Cardiac muscle cell (in vitro differentiated cells and primary cell): ENCODE results near the gene SNX13. TPM values are rescaled to one million over a fixed set of nuclear protein-coding genes. Genes with fewer than 3 reads are reported as not detected.

Source experiments
- DNase-seq, 2 donors: peaks; one replicate each; pipeline versions ENCODE4 v3.0.0 to v3.0.0-alpha.2; 2010 to 2017; ENCODE audit warnings: low read depth in 1 of 2, low spot score in 1 of 2
- H3K27ac ChIP-seq: fragments of 200-600 bp; sonication (generic); 2 replicates; pipeline ENCODE4 v1.5.1; 2016
- H3K27me3 ChIP-seq: fragments of 200-600 bp; sonication (generic); 2 replicates; pipeline ENCODE4 v1.6.0; 2016; ENCODE audit warnings: control low read depth
- H3K36me3 ChIP-seq: fragments of 200-600 bp; sonication (generic); 2 replicates; pipeline ENCODE4 v1.5.1; 2016; ENCODE audit warnings: control low read depth
- H3K4me1 ChIP-seq: fragments of 200-600 bp; sonication (generic); 2 replicates; pipeline ENCODE4 v1.8.1; 2017; ENCODE audit warnings: low read depth, mild to moderate bottlenecking, mixed run types
- H3K4me3 ChIP-seq: fragments of 200-600 bp; sonication (generic); 2 replicates; pipeline ENCODE4 v1.5.1; 2016; ENCODE audit warnings: mild to moderate bottlenecking
- H3K9me3 ChIP-seq: fragments of 200-600 bp; sonication (generic); 2 replicates; pipeline ENCODE4 v1.5.1; 2017; ENCODE audit warnings: low read depth, mild to moderate bottlenecking, control low read depth
- polyA plus RNA-seq: library from polyadenylated mRNA; unstranded; fragments of >200 nt; fragmentation: Nextera tagmentation; extraction: Ambion mirVana; gene quantifications from 2 replicates; pipeline ENCODE4 v1.2.1, GENCODE V29; 2016
- total RNA-seq: library from RNA; depleted of rRNA; stranded (reverse); fragments of >200 nt; gene quantifications from 2 replicates; pipeline ENCODE4 v1.2.3, GENCODE V29; 2016
- TF ChIP-seq, protein P1 (sequence below): IDR thresholded peaks from 2 replicates; pipeline ENCODE4 v1.5.1; 2012; ENCODE audit warnings: low read depth, mild to moderate bottlenecking, low read length

SNX13 gene
- total and polyA plus RNA-seq, 2 experiments from 2014 or later = 11.0 to 86.8 TPM

DNA sequence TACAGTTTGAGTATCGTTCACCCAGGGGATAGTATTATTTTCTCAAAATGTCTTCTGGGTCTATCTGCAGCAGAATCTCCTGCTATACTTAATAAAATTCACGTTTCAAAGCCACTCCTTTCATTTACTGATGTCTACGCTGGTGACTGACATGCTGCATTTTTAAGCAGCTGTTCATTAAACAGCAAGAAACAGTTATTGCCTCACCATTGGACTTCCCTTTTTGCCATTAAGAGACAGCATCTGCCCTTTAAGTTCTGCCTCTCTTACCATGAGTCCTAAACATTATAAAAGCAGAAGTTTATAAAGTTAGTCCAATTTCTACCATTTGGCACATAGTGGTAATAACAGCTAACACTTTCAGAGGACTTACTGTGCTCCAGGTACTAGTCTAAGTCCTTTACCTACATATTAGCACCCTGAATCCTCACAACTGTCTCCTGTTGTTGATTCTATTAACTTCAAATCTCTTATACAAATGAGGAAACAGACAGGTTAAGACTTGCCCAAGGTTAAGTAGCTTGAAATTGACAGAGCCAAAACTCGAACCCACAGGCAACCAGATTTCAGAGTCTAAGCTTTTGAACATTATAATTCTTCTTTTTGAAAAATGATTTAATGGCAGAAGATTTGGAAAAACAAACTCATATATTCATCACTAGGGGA is 169.5 kb downstream of the SNX13 start:
- no peak overlapping the region for H3K27ac ChIP-seq
- no peaks in the 10 kb centered on the region for H3K27me3 ChIP-seq
- H3K4me1 ChIP-seq = peaks cover 27% of the 10 kb centered on the region
- no peaks in the 10 kb centered on the region for H3K36me3 ChIP-seq
- H3K9me3 ChIP-seq = no peaks in the 10 kb centered on the region
- TF ChIP-seq, protein P1, sequence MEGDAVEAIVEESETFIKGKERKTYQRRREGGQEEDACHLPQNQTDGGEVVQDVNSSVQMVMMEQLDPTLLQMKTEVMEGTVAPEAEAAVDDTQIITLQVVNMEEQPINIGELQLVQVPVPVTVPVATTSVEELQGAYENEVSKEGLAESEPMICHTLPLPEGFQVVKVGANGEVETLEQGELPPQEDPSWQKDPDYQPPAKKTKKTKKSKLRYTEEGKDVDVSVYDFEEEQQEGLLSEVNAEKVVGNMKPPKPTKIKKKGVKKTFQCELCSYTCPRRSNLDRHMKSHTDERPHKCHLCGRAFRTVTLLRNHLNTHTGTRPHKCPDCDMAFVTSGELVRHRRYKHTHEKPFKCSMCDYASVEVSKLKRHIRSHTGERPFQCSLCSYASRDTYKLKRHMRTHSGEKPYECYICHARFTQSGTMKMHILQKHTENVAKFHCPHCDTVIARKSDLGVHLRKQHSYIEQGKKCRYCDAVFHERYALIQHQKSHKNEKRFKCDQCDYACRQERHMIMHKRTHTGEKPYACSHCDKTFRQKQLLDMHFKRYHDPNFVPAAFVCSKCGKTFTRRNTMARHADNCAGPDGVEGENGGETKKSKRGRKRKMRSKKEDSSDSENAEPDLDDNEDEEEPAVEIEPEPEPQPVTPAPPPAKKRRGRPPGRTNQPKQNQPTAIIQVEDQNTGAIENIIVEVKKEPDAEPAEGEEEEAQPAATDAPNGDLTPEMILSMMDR = no peak
- H3K4me3 ChIP-seq = no peak overlapping the region
- no peak for DNase-seq

DNA sequence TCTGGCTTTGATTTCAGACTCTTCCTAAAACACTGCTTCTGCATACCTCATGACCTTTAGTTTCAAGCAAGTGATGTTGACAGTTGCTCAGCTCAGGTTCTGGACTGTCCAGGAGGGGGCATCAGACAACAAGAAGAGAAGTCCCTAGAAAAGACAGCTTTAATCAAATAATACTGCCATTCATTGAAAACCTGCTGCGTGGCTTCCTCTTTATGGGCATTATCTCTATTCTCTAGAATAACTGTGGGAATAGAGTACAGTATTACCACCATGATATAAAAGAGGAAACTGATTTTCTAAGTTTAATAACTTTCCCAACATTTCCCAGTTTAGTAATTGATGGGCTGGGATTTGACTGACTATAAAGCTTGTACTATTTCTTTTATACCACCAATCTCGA is 170.4 kb downstream of the SNX13 start:
- TF ChIP-seq, protein P1 = peak; percentile 82
- Histone ChIP-seq H3K27ac (no peak overlapping the region), H3K4me1 (peaks cover 22% of the 10 kb centered on the region), H3K27me3 (no peaks in the 10 kb centered on the region), H3K4me3 (no peak overlapping the region), H3K36me3 (no peaks in the 10 kb centered on the region), H3K9me3 (no peaks in the 10 kb centered on the region)
- DNase-seq = peak; percentile 81

DNA sequence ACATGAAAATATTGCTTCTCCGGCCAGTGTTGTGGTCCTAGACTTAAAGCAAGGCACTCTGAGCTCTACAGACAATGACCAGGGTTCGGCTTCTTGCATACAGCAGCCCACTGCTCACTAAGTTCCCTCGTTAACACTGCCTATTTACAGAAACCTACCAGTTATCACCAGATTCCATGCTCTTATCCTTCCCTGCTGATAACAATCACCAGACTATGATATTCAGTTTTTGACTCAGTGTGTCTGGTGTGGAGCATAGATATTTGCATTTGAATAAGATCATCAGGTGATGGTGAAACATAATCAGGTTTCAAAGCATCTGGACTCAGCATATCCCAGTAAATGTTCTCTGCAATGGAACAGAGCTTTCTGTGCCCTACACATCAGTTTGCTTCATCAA is 182.3 kb downstream of the SNX13 start:
- DNase-seq = no peak
- no peak overlapping the region for H3K27ac ChIP-seq

DNA sequence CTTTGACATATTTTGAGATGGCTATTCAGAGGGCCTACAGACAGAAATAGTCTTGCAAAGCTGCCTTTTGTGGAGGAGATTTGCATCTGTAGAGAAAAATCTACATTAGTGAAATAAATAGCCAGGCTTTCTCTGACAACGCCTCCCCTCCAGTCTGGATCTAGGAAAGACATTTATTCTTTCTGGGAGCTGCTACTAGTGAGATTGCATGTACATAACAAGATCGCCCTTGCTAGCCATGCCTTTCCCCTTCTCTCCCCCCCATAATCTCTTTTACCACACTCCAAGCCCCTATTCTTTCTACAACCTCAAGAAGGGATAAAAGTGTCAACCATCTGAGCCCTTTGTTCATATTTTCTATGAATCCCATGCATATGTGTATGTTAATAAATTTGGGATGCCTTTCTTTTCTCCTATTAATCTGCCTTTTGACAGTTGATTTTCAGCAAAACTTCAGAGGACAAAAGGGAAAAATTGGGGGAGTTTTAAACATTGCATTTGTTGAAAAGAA is 194.2 kb downstream of the SNX13 start:
- no peak for DNase-seq
- Histone ChIP-seq H3K27ac (no peak overlapping the region), H3K4me3 (no peak overlapping the region), H3K36me3 (no peaks in the 10 kb centered on the region), H3K27me3 (no peaks in the 10 kb centered on the region), H3K4me1 (no peaks in the 10 kb centered on the region), H3K9me3 (no peaks in the 10 kb centered on the region)
- TF ChIP-seq, protein P1 = no peak

More for the DNA sequence above, 182.3 kb downstream of the SNX13 start:
- H3K36me3 ChIP-seq = no peaks in the 10 kb centered on the region
- H3K27me3 ChIP-seq = no peaks in the 10 kb centered on the region
- no peaks in the 10 kb centered on the region for H3K9me3 ChIP-seq
- TF ChIP-seq, protein P1 = no peak
- H3K4me3 ChIP-seq = no peak overlapping the region
- no peaks in the 10 kb centered on the region for H3K4me1 ChIP-seq

DNA sequence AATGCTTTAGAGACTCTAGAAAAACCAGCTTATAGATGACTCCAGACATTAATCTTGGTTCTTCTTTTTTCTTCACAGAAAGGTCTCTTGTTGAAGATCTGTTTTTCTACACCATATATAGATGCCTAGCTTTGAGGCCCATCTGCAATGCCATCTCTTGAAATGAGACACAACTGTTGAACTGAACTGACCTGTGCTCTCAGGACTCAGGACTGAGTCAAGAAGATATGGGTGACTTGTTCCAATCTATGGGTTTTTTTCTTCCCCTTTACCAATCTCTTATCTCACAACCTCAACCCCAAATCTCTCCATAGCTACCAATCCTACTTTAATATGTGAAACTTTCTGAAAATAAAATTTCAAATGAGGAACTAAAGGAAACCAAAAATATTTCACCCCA is 194.7 kb downstream of the SNX13 start:
- no peaks in the 10 kb centered on the region for H3K36me3 ChIP-seq
- DNase-seq = no peak
- H3K4me3 ChIP-seq = no peak overlapping the region
- TF ChIP-seq, protein P1 = no peak
- H3K9me3 ChIP-seq = no peaks in the 10 kb centered on the region
- H3K27me3 ChIP-seq = no peaks in the 10 kb centered on the region
- H3K4me1 ChIP-seq = no peaks in the 10 kb centered on the region
- H3K27ac ChIP-seq = no peak overlapping the region
